Endometrial microvascular endothelial cells (primary cell): Measurements from ENCODE around the gene SDC4. TPM values are rescaled to one million over a fixed set of nuclear protein-coding genes. Genes with fewer than 3 reads are reported as not detected.

Experiments
- in situ Hi-C: cut with HindIII; loops from 2 replicates; pipeline ENCODE4 v1.10.0; 2017; ENCODE audit warnings: low sequenced_read_pairs, low pct_unique_long_range_greater_than_20kb; ENCODE audit errors: inconsistent ontology term
- total RNA-seq: library from RNA; depleted of rRNA; stranded (reverse); fragments of >200 nt; gene quantifications from one replicate; pipeline ENCODE4 v1.2.3, GENCODE V29; 2015; ENCODE audit errors: inconsistent ontology term

Gene SDC4
- total RNA-seq, 1 donor from 2014 or later, result 43.6 TPM

- in situ Hi-C loops, result no loop called here
Observed at GRCh38 chr20:45346291-45346718, 1.9 kb downstream of the SDC4 start.

- in situ Hi-C loops, result no loop called here
Observed at GRCh38 chr20:45345104-45345936, 2.9 kb downstream of the SDC4 start.

- in situ Hi-C loops, result no loop called here
Observed at GRCh38 chr20:45344168-45344860, 3.9 kb downstream of the SDC4 start.

- in situ Hi-C loops, result no loop called here
Observed at GRCh38 chr20:45343532-45344167, 4.6 kb downstream of the SDC4 start.

DNA sequence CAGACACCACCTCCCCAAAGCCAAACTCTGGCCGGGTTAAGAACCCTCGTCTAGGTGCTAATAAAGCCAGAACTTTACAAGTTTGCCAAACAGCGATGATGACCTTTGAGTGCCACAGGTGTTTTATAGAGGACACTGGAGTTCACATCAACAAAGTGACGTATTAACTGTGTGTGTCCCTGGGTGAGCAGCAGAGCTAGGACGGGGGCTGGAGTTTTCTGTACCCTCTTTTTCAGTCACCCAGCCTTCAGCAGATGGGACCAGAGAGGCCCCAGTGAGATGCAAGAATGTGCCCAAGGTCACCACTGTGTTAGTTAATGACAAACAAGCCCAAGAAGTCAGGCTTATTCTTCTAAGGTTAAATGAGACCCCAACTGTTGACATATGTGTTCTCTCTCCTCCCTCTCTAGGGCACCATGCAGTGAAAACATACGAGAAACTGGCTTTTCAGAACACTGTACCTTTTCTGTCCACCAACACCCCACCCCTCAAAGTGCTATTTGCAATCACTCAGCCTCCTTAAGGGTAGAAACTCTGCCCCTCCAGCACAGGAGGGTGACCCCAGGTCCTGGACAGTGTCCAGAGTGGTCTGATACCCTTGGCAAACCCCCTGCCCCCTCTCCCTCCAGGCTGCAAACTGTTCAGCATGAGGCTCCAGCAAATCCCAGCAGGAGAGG, 5.2 kb downstream of the SDC4 start:
- in situ Hi-C loops, result no loop called here

DNA sequence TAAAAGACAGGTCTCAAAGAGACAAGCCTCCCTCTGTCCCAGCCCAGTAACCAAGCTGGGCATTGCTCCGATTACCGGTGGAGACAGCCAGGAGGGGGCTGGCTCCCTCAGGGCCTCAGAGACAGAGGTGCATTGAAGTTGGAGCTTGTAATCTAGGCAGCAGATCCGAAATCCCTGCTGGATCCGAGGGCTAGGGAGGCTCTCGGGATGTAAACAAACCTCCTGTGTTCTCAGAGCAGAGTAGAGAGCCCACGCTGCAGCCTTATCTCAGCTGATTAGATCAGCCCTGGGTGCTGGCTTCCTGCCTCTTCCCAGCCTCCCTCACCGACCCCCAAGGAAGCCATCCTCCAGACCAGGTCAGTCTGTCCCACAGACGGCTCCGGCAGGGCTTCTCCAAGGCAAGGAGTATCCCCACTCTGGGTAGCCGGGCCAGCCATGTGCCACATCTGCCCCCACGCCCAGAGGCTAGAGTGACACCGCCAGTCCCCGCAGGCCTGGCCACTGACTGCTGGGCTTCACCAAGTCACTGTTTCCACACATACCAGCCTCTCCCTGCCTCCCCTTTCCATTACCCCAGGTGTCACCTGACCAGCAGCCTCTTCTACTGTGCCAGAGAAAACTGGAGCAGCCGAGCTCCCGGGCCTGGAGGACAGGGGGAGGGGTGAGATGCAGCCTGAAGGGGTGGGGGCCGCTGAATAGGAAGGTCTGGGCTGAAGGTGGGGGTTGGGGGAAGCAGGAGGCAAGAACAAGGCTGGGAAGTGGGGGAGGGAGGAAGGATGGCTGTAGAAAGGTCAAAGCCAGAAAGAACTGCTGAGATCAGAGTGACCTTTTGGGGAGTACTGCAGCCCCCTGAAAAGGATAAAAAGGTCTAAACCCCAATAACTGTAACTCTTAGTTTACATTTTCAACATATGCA, 6.0 kb downstream of the SDC4 start:
- in situ Hi-C loops, result no loop called here

DNA sequence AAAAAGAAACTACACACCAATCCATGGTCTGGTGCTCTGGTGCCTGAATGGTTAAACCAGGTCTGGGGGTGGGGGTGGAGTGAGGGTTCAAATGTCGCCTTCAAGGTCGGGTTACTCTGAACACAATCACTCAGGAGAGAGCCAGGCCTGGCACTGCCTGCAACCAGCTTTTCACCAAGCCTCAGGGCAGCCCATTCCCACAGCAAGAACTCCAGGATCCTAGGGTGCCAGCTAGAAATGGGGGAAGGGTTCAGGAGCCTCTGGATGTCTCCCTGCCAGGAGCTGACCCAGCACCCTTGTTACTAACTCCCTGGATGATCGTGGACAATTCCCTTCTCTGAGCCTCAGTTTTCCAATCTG, 6.7 kb downstream of the SDC4 start:
- in situ Hi-C loops, result no loop called here

DNA sequence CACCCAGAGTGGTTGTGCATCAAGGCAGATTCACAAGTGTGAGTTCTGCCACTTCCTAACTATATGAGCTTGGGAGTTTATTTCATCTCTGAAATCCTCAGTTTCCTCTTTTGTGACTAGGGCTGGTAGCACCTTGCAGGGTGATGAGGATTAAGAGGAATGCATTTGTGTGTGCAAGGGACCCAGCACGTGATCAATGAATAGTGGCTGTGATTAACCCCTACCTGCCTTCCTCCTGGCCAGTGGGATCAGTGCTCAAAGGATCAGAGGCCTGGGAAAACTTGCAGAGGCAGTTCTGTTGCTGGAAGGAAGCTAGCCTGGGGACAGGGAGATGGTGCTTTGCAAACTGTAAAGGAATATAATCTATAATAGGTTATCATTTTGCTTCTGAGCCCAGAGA, 7.3 kb downstream of the SDC4 start:
- in situ Hi-C loops, result no loop called here

GRCh38 chr20:45340236-45340847, 7.9 kb downstream of the SDC4 start:
- in situ Hi-C loops, result no loop called here

- in situ Hi-C loops, result no loop called here
Observed at GRCh38 chr20:45339799-45340198, 8.4 kb downstream of the SDC4 start.

- in situ Hi-C loops, result no loop called here
Observed at GRCh38 chr20:45339084-45339483, 9.1 kb downstream of the SDC4 start.

DNA sequence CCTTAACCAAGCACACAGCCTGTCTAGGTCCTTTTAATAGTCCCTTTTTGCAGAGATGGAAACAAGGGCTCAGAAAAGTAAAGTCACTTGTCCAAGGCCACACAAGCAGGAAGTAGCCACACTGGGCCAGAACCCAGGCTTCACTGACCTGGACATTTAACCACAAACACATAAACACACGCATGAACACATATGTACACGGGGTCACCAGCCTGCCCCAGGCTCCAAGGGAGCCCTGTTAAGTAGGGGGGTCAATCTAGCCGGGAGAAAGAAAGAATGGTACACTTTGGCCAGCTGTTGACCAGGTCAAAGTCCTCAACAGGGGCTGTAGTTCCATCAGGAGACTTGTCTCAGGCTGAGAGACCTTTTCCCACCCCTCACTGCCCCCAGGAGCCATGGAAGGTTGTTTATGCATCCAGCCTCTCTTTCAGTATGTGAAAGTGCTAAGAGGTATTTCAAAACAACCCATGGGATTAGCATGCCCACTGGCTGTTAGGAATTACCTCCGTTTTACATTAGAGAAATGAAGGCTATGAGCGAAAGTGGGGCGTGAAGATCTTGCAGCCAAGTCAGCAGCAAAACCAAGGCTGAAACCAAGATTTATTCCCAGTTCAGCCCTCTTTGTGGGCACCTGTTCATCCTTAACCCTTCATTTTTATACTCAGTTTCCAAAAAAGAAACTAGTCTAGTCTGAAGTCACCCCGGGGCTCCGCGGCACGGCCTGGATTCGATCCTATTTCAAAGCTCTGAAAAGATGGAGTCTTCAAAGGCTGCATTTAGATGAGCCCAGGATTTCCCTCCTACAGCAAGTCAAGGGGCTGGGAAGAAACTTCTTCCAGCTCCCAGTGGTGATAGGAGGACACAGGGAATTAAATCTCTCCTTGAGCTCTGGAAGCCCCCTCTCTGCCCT, 9.8 kb downstream of the SDC4 start:
- in situ Hi-C loops, result no loop called here

DNA sequence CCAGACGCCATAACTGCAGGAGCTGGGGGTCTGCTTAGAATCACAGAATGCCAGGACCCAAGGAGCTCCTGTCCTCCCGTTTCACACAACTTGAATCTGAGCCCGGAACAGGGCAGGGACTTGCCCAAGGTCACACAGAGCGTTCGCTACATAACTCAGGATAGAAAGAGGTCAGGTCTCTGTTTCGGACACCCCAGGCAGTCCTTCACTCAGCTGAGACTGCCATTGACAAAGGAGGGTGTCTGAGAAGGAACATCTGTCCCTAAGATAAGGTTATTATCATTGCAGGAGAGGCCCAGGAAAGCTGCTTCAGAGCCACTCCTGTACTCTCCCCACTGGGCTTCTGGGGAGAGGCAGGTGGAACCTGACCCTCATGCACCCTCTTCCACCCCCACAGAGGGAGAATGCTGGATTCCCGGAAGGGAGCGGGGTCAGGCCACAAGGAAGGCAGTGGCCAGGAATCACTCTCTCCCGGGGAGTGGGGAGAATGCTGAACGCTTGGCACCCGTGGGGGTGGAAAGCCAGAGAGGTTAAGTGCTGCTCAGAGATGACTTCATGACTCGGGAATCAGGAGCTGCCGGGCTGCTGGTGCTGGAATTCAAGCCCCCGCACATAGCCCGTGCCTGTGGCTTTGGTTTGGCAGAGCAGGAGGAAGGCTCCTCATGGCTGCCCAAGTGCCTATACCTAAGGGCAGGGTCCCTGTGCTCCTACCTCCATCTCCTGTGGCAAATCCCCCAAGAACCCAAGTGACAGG, 10.7 kb downstream of the SDC4 start:
- in situ Hi-C loops, result no loop called here

DNA sequence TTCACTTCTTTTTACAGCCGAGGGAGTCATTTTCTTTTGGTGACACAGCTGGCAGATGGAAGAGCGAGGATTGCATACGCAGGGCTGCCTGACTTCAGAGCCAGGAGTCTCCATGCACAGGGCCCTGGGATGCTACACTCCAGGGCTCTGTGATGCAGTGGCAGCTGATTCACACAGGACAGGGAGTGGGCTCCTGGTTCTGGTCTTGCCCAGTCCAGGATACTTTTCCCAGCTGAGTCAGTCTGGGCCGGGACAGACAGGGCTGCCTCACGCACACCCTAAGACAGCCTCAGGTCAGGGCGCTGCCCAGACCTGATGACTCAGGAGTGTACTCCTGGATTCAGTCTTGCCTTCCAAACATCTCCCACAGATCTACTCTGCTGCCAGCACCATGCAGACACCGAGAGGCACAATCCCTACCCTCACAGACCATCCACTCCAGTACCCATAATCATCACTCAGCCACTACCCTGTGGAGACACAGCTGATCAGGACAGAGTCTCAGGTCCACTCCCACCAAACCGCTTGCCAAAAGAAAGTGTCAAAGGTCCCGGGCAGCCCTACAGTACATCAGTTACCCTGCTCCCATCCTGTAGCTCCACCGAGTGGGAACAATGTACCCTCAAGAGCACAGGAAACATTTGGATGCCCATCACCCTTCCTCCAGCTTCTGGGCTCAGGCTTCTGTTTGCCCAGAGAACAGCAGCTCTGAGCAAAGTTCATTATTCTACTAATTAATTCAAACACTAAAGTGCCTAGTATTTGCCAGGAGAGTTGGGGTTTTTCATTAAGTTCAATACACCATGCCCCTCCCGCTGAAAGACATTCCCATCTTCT, 11.5 kb downstream of the SDC4 start:
- in situ Hi-C loops, result no loop called here

- in situ Hi-C loops, result no loop called here
Observed at GRCh38 chr20:45330476-45330875, 17.7 kb downstream of the SDC4 start.
